Renal cortex interstitium (tissue), 11 donors: ENCODE measurements around the gene RDH5. TPM values are rescaled to one million over a fixed set of nuclear protein-coding genes. Genes with fewer than 3 reads are reported as not detected.

ENCODE experiments used
- DNase-seq, 11 donors: peaks; one replicate each; pipeline ENCODE4 v3.0.0-alpha.2; 2013; ENCODE audit warnings: low read depth in 9 of 11, low spot score in 4 of 11; ENCODE audit errors: extremely low read depth in 1 of 11
- polyA plus RNA-seq, 3 donors: library from polyadenylated mRNA; unstranded; fragments of 120-200 nt; gene quantifications; one replicate each; pipeline ENCODE4 v1.2.1, GENCODE V29; 2013; ENCODE audit not compliant: insufficient read length in 3 of 3

Gene RDH5
- polyA plus RNA-seq, 3 donors, result 22.5 to 46.1 (median 24.5) TPM

- no peak for DNase-seq
These were observed 27.4 kb upstream of the RDH5 start for GRCh38 chr12:55692631-55693322.

GRCh38 chr12:55693323-55694187, 26.6 kb upstream of the RDH5 start:
- DNase-seq, result no peak

GRCh38 chr12:55694188-55694515, 26.0 kb upstream of the RDH5 start:
- no peak for DNase-seq

GRCh38 chr12:55694651-55695050, 25.5 kb upstream of the RDH5 start:
- DNase-seq, result no peak

GRCh38 chr12:55695349-55695748, 24.8 kb upstream of the RDH5 start:
- no peak for DNase-seq

GRCh38 chr12:55696141-55696540, 24.1 kb upstream of the RDH5 start:
- DNase-seq, result no peak

GRCh38 chr12:55696796-55697462, 23.3 kb upstream of the RDH5 start:
- DNase-seq, result no peak

GRCh38 chr12:55697686-55698085, 22.5 kb upstream of the RDH5 start:
- no peak for DNase-seq

- DNase-seq, result no peak
These were observed 21.8 kb upstream of the RDH5 start for GRCh38 chr12:55698241-55698955.

GRCh38 chr12:55698965-55699364, 21.2 kb upstream of the RDH5 start:
- no peak for DNase-seq

GRCh38 chr12:55699471-55700055, 20.6 kb upstream of the RDH5 start:
- no peak for DNase-seq

- DNase-seq, result no peak
These were observed 19.8 kb upstream of the RDH5 start for GRCh38 chr12:55700255-55701018.

GRCh38 chr12:55702861-55703260, 17.3 kb upstream of the RDH5 start:
- DNase-seq, result no peak

GRCh38 chr12:55703288-55703687, 16.9 kb upstream of the RDH5 start:
- no peak for DNase-seq

- no peak for DNase-seq
These were observed 16.1 kb upstream of the RDH5 start for GRCh38 chr12:55703901-55704761.

- DNase-seq, result no peak
These were observed 15.1 kb upstream of the RDH5 start for GRCh38 chr12:55704824-55705718.
